HCT116 (cell line): Measurements from ENCODE around the gene SPSB3. TPM values are rescaled to one million over a fixed set of nuclear protein-coding genes. Genes with fewer than 3 reads are reported as not detected.

Experiments
- ATAC-seq: fragments of 200-7000 bp; cut with Tn5 transposase; 2 replicates; pipeline ENCODE4 v1.9.1; 2020; ENCODE audit warnings: mild to moderate bottlenecking, moderate library complexity
- BruUV-seq: library from RNA; stranded (reverse); fragments of 400-500 nt; replicated peaks from 2 replicates; lab custom pipeline; 2021; lab: Mats Ljungman, UMichigan
- CTCF ChIA-PET: fragments of 300-600 bp; sonication (Branson Sonifier 250); formaldehyde crosslinking; loops from one replicate; lab custom pipeline; 2021; ENCODE audit warnings: antibody characterized with exemption; lab: Charles Lee
- POLR2A ChIA-PET: fragments of 300-600, 350-600 bp; sonication (Branson Sonifier 250); formaldehyde crosslinking; loops from one replicate; lab custom pipeline; 2021; ENCODE audit warnings: antibody characterized with exemption; lab: Charles Lee
- RAD21 ChIA-PET, 2 experiments: fragments of 300-600 bp; sonication (Branson Sonifier 250); formaldehyde crosslinking; loops; one replicate each; lab custom pipeline; 2023; ENCODE audit warnings: low total read pairs in 2 of 2; ENCODE audit not compliant: uncharacterized antibody in 2 of 2, unreplicated experiment in 2 of 2, low non-redundant PET in 1 of 2; lab: Charles Lee
- DNase-seq: peaks from one replicate; pipeline ENCODE4 v3.0.0-alpha.2; 2010; ENCODE audit warnings: low read depth, low spot score
- H2AFZ ChIP-seq: fragments of 200-600 bp; shearing (Covaris generic), sonication (generic); 2 replicates; pipeline ENCODE4 v1.6.1; 2017; ENCODE audit warnings: low read depth, mixed run types, mixed read lengths, antibody characterized with exemption, low read length; ENCODE audit not compliant: poor library complexity, severe bottlenecking
- H3K27ac ChIP-seq: 2 replicates; pipeline ENCODE4 v1.5.1; 2012; ENCODE audit warnings: low read depth, low read length
- H3K27me3 ChIP-seq: fragments of 200-600 bp; sonication (generic); 2 replicates; pipeline ENCODE4 v1.6.1; 2016; ENCODE audit warnings: mixed run types, low read length, mixed read lengths; ENCODE audit not compliant: insufficient read depth
- H3K36me3 ChIP-seq, 2 experiments: fragments of 200-500 bp in 1 of 2; fragments of 200-600 bp in 1 of 2; sonication (Bioruptor generic) in 1 of 2; sonication (generic) in 1 of 2; 2 replicates each; pipeline versions ENCODE4 v1.5.1 to v1.6.1; 2014 to 2016; ENCODE audit warnings: low read length in 2 of 2, inconsistent platforms in 1 of 2, mixed read lengths in 1 of 2, mixed run types in 1 of 2; ENCODE audit not compliant: insufficient read depth in 2 of 2, control insufficient read depth in 1 of 2
- H3K4me1 ChIP-seq, 2 experiments: fragments of 200-600 bp in 1 of 2; sonication (generic) in 1 of 2; 2 replicates each; pipeline versions ENCODE4 v1.5.1 to v1.6.1; 2012 to 2017; ENCODE audit warnings: low read length in 2 of 2, inconsistent platforms in 1 of 2, mild to moderate bottlenecking in 1 of 2, mixed read lengths in 1 of 2, mixed run types in 1 of 2, moderate library complexity in 1 of 2; ENCODE audit not compliant: insufficient read depth in 2 of 2, control insufficient read depth in 1 of 2
- H3K4me2 ChIP-seq: fragments of 200-600 bp; sonication (generic); 2 replicates; pipeline ENCODE4 v1.6.1; 2017; ENCODE audit warnings: mixed run types, low read length, mixed read lengths
- H3K4me3 ChIP-seq, 2 experiments: fragments of 200-600 bp in 1 of 2; sonication (generic) in 1 of 2; replicated peaks in 1 of 2; 2 replicates each; pipeline ENCODE4 v1.5.1; 2011 to 2016; ENCODE audit warnings: low read length in 2 of 2, control low read depth in 1 of 2, low read depth in 1 of 2, mild to moderate bottlenecking in 1 of 2, mixed read lengths in 1 of 2, mixed run types in 1 of 2
- H3K79me2 ChIP-seq: fragments of 200-600 bp; sonication (generic); 2 replicates; pipeline ENCODE4 v1.6.1; 2017; ENCODE audit warnings: mild to moderate bottlenecking, mixed run types, low read length, moderate library complexity, mixed read lengths; ENCODE audit not compliant: insufficient read depth
- H3K9ac ChIP-seq: fragments of 200-600 bp; sonication (generic); 2 replicates; pipeline ENCODE4 v1.6.1; 2016; ENCODE audit warnings: low read length, mixed read lengths
- H3K9me2 ChIP-seq: fragments of 200-600 bp; sonication (generic), shearing (Covaris generic); 2 replicates; pipeline ENCODE4 v1.6.1; 2017; ENCODE audit warnings: mixed run types, mild to moderate bottlenecking, moderate library complexity; ENCODE audit not compliant: insufficient read depth
- H3K9me3 ChIP-seq, 2 experiments: fragments of 200-500 bp in 1 of 2; fragments of 200-600 bp in 1 of 2; sonication (Bioruptor generic) in 1 of 2; sonication (generic) in 1 of 2; 2 replicates each; pipeline ENCODE4 v1.6.1; 2014 to 2017; ENCODE audit warnings: low read length in 2 of 2, mixed read lengths in 2 of 2, inconsistent platforms in 1 of 2, low read depth in 1 of 2, mild to moderate bottlenecking in 1 of 2, mixed run types in 1 of 2, moderate library complexity in 1 of 2; ENCODE audit not compliant: control insufficient read depth in 1 of 2, insufficient read depth in 1 of 2
- H4K20me1 ChIP-seq: fragments of 200-600 bp; sonication (generic), shearing (Covaris generic); 2 replicates; pipeline ENCODE4 v1.6.1; 2017; ENCODE audit warnings: mixed run types, mild to moderate bottlenecking, moderate library complexity; ENCODE audit not compliant: insufficient read depth
- CEBPB ChIP-seq: IDR thresholded peaks from 2 replicates; pipeline ENCODE4 v1.6.1; 2012; ENCODE audit warnings: low read depth
- EGR1 ChIP-seq: IDR thresholded peaks from 2 replicates; pipeline ENCODE4 v1.6.1; 2012; ENCODE audit warnings: low read depth
- EZH2 ChIP-seq: fragments of 200-600 bp; sonication (generic); IDR thresholded peaks from 2 replicates; pipeline ENCODE4 v1.6.1; 2017; ENCODE audit warnings: antibody characterized with exemption, mixed run types
- EZH2phosphoT487 ChIP-seq: fragments of 200-600 bp; IDR thresholded peaks from 2 replicates; pipeline ENCODE4 v1.6.1; 2018; ENCODE audit warnings: antibody characterized with exemption, borderline replicate concordance
- FOSL1 ChIP-seq: IDR thresholded peaks from 2 replicates; pipeline ENCODE4 v1.6.1; 2012; ENCODE audit warnings: low read depth
- JUND ChIP-seq: IDR thresholded peaks from 2 replicates; pipeline ENCODE4 v1.6.1; 2012
- POLR2A ChIP-seq: IDR thresholded peaks from 2 replicates; pipeline ENCODE4 v1.7.0; 2011; ENCODE audit warnings: borderline replicate concordance; ENCODE audit not compliant: insufficient read depth, insufficient read length; ENCODE audit errors: extremely low read depth
- POLR2AphosphoS5 ChIP-seq: IDR thresholded peaks from 2 replicates; pipeline ENCODE4 v1.6.1; 2011; ENCODE audit warnings: mild to moderate bottlenecking, low read depth, low read length, moderate library complexity
- RAD21 ChIP-seq: IDR thresholded peaks from 2 replicates; pipeline ENCODE4 v1.6.1; 2012; ENCODE audit warnings: low read depth, mild to moderate bottlenecking
- SP1 ChIP-seq: IDR thresholded peaks from 2 replicates; pipeline ENCODE4 v1.6.1; 2012; ENCODE audit warnings: low read depth
- SRF ChIP-seq: IDR thresholded peaks from 2 replicates; pipeline ENCODE4 v1.6.1; 2012; ENCODE audit warnings: low read depth
- TCF7L2 ChIP-seq: IDR thresholded peaks from 2 replicates; pipeline ENCODE4 v1.7.0; 2011; ENCODE audit warnings: borderline replicate concordance, inconsistent platforms; ENCODE audit not compliant: insufficient read depth, insufficient read length; ENCODE audit errors: extremely low read depth
- YY1 ChIP-seq: IDR thresholded peaks from 2 replicates; pipeline ENCODE4 v1.6.1; 2011; ENCODE audit warnings: low read length, low read depth, moderate library complexity, mild to moderate bottlenecking; ENCODE audit not compliant: insufficient replicate concordance; ENCODE audit errors: extremely low read depth
- ZFX ChIP-seq: fragments of 450-650 bp; IDR thresholded peaks from 2 replicates; pipeline ENCODE4 v1.6.1; 2017
- intact Hi-C: fragments of 100-400 bp; cut with micrococcal nuclease; formaldehyde crosslinking; loops from 2 replicates; pipeline ENCODE4 v1.10.0; 2022
- total RNA-seq: library from RNA; stranded (reverse); gene quantifications from one replicate; pipeline ENCODE4 v1.2.1, GENCODE V29; 2021; ENCODE audit not compliant: unreplicated experiment
- TF ChIP-seq, protein P1 (sequence below): IDR thresholded peaks from 2 replicates; pipeline ENCODE4 v1.6.1; 2012
- TF ChIP-seq, protein P2 (sequence below), 3 experiments: fragments of 200-600 bp in 1 of 3; sonication (generic) in 1 of 3; IDR thresholded peaks in 2 of 3; conservative IDR thresholded peaks in 1 of 3; 2 replicates each; pipeline ENCODE4 v1.5.1; 2012 to 2017; ENCODE audit warnings: low read depth in 2 of 3, low read length in 2 of 3, antibody characterized with exemption in 1 of 3, borderline replicate concordance in 1 of 3, control low read depth in 1 of 3, mild to moderate bottlenecking in 1 of 3, mixed read lengths in 1 of 3, mixed run types in 1 of 3, moderate library complexity in 1 of 3; ENCODE audit not compliant: insufficient read depth in 1 of 3
- TF ChIP-seq, protein P3 (sequence below): IDR thresholded peaks from 2 replicates; pipeline ENCODE4 v1.6.1; 2012
- TF ChIP-seq, protein P4 (sequence below): IDR thresholded peaks from 2 replicates; pipeline ENCODE4 v1.6.1; 2011; ENCODE audit warnings: mild to moderate bottlenecking, low read length, moderate library complexity; ENCODE audit not compliant: insufficient replicate concordance; ENCODE audit errors: extremely low read depth

The SPSB3 gene
- total RNA-seq, 1 experiment from 2014 or later: 31.6 TPM

DNA sequence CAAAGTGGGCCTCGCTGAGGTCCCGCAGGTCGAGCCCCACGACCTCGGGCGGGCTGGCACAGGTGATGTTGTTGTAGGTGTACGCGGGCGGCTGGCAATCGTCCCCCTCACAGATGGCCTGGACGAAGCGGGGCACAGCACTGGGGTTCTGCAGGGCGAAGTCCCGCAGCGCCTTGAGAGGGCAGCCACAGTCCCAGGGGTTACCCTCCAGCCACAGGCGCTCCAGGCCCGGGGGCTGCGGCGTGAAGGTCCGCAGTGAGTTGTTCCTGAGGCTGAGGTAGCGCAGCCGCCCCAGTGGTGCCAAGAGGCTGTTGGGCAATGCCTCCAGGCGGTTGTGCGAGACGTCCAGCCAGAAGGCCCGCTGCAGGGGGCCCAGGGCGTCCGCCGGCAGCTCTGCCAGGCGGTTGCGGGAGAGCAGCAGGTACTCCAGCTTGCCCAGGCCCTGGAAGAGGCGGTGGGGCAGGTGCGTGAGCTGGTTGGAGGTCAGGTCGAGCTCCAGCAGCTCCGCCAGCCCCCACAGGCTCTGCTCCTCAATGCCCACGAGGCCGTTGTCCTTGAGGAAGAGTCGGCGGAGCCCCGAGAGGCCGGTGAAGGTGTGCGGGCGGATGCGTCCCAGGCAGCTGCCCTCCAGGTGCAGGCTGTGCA, 8.4 kb upstream of the SPSB3 start (continued):
- TF ChIP-seq, protein P1, sequence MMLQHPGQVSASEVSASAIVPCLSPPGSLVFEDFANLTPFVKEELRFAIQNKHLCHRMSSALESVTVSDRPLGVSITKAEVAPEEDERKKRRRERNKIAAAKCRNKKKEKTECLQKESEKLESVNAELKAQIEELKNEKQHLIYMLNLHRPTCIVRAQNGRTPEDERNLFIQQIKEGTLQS: no peak
- TF ChIP-seq SP1: no peak
- TF ChIP-seq POLR2AphosphoS5: no peak
- TF ChIP-seq EGR1: no peak
- no peak for TF ChIP-seq TCF7L2
- TF ChIP-seq, protein P2, sequence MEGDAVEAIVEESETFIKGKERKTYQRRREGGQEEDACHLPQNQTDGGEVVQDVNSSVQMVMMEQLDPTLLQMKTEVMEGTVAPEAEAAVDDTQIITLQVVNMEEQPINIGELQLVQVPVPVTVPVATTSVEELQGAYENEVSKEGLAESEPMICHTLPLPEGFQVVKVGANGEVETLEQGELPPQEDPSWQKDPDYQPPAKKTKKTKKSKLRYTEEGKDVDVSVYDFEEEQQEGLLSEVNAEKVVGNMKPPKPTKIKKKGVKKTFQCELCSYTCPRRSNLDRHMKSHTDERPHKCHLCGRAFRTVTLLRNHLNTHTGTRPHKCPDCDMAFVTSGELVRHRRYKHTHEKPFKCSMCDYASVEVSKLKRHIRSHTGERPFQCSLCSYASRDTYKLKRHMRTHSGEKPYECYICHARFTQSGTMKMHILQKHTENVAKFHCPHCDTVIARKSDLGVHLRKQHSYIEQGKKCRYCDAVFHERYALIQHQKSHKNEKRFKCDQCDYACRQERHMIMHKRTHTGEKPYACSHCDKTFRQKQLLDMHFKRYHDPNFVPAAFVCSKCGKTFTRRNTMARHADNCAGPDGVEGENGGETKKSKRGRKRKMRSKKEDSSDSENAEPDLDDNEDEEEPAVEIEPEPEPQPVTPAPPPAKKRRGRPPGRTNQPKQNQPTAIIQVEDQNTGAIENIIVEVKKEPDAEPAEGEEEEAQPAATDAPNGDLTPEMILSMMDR (IDR thresholded peaks at IDR 0.05 in 2 of 3, conservative IDR thresholded peaks at IDR 0.05 in 1 of 3; ENCODE audit: borderline replicate concordance in 1 of 3, insufficient read depth in 1 of 3, low read depth in 2 of 3, low read length in 2 of 3): no peak
- no peak for TF ChIP-seq FOSL1
- TF ChIP-seq, protein P3, sequence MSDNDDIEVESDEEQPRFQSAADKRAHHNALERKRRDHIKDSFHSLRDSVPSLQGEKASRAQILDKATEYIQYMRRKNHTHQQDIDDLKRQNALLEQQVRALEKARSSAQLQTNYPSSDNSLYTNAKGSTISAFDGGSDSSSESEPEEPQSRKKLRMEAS: no peak

DNA sequence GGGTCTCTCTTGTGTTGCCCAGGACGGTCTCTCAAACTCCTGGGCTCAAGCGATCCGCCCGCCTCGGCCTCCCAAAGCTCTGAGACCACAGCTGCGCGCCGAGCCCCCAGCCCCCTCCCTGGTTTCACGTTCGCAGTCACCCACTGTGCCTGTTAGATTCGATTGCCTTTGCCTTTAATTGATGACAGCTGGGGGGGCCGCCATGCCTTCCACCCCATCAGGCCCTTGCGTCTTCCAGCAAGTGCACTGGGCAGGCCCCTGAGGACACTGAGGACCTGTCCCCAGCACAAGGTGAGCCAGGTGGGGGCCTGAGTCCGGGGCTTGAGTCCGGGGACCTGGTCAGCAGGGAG, 7.9 kb upstream of the SPSB3 start:
- Histone ChIP-seq H3K27ac (no peak overlapping the region), H3K36me3 (no peaks in the 10 kb centered on the region; a peak in 2 of 4 replicates), H3K27me3 (no peaks in the 10 kb centered on the region), H2AFZ (no peak overlapping the region), H3K9ac (no peak overlapping the region), H3K9me2 (no peaks in the 10 kb centered on the region), H3K9me3 (no peaks in the 10 kb centered on the region), H4K20me1 (no peaks in the 10 kb centered on the region), H3K4me3 (no peak overlapping the region), H3K4me1 (no peaks in the 10 kb centered on the region), H3K4me2 (no peak overlapping the region), H3K79me2 (peaks cover 24% of the 10 kb centered on the region)
- RAD21 ChIA-PET: no interaction called here
- BruUV-seq: no TSS peak
- no peak for DNase-seq
- no peak for ATAC-seq
- POLR2A ChIA-PET: no interaction called here
- CTCF ChIA-PET: no interaction called here
- intact Hi-C loops: no loop called here
- no peak for TF ChIP-seq CEBPB
- TF ChIP-seq, protein P2 (IDR thresholded peaks at IDR 0.05 in 2 of 3, conservative IDR thresholded peaks at IDR 0.05 in 1 of 3; ENCODE audit: borderline replicate concordance in 1 of 3, insufficient read depth in 1 of 3, low read depth in 2 of 3, low read length in 2 of 3): no peak
- TF ChIP-seq EGR1: no peak
- no peak for TF ChIP-seq EZH2phosphoT487
- TF ChIP-seq FOSL1: no peak
- TF ChIP-seq YY1: no peak
- TF ChIP-seq, protein P4, sequence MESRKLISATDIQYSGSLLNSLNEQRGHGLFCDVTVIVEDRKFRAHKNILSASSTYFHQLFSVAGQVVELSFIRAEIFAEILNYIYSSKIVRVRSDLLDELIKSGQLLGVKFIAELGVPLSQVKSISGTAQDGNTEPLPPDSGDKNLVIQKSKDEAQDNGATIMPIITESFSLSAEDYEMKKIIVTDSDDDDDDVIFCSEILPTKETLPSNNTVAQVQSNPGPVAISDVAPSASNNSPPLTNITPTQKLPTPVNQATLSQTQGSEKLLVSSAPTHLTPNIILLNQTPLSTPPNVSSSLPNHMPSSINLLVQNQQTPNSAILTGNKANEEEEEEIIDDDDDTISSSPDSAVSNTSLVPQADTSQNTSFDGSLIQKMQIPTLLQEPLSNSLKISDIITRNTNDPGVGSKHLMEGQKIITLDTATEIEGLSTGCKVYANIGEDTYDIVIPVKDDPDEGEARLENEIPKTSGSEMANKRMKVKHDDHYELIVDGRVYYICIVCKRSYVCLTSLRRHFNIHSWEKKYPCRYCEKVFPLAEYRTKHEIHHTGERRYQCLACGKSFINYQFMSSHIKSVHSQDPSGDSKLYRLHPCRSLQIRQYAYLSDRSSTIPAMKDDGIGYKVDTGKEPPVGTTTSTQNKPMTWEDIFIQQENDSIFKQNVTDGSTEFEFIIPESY: no peak
- TF ChIP-seq ZFX: no peak
- TF ChIP-seq POLR2A: no peak
- TF ChIP-seq EZH2: no peak
- TF ChIP-seq RAD21: no peak
- TF ChIP-seq JUND: no peak
- TF ChIP-seq, protein P3: no peak
- no peak for TF ChIP-seq SRF
- TF ChIP-seq, protein P1: no peak
